ENCODE data around the gene EPHB1. TPM values are rescaled to one million over a fixed set of nuclear protein-coding genes. Genes with fewer than 3 reads are reported as not detected.

Gene EPHB1
- total and polyA plus RNA-seq, 2 donors (not counting 3 experiments of a cell fraction or from before 2014, with no cell fraction given), result 1.3 to 5.2 TPM

DNA sequence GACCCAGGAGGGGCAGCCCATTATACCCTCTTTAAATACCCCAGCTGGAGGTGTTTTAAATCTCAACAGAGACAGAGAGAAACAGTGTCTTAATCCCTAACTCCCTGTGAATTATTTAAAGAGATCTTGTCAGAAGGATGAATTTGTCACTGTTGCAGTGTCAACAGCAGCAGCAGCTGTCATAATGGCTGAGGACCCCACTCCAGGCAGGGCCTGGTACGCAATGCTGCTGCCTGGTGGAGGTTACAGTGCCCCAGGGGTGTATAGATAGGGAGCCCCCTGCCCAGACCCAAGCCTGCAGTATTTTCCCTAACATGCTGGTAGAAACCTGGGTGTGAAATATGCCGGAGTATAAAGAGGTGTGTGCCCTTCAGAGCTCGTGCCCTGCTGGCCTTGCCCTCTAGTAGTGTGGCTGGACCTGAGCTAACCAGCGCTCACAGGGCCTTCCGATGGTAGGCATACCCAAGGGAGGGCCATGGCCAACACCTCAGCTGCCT is 143.0 kb downstream of the EPHB1 start:
- Histone ChIP-seq H3K9ac (replicated peaks; ENCODE audit: extremely low read depth, insufficient read depth, low read length) (no peak overlapping the region), H3K4me1 (ENCODE audit: control insufficient read depth, extremely low read depth, insufficient read depth, low read length) (no peaks in the 10 kb centered on the region), H2AFZ (ENCODE audit: low read depth, low read length) (no peak overlapping the region), H3K9me3 (replicated peaks; ENCODE audit: control insufficient read depth, insufficient read depth, low read length) (no peaks in the 10 kb centered on the region), H3K4me3 (replicated peaks in 1 of 3; ENCODE audit: insufficient read depth in 1 of 3, low read depth in 1 of 3, low read length in 3 of 3) (no peak overlapping the region), H3K79me2 (ENCODE audit: control insufficient read depth, insufficient read depth, low read length) (no peaks in the 10 kb centered on the region), H3K27me3 (ENCODE audit: control insufficient read depth in 2 of 2, insufficient read depth in 2 of 2, low read length in 2 of 2) (no peaks in the 10 kb centered on the region), H4K20me1 (replicated peaks; ENCODE audit: control insufficient read depth, extremely low read depth, insufficient read depth, low read length) (no peaks in the 10 kb centered on the region), H3K27ac (ENCODE audit: insufficient read depth, low read depth, low read length) (no peak overlapping the region), H3K36me3 (ENCODE audit: control insufficient read depth in 2 of 2, extremely low read depth in 1 of 2, insufficient read depth in 2 of 2, low read length in 2 of 2) (no peaks in the 10 kb centered on the region), H3K4me2 (ENCODE audit: insufficient read depth, low read length) (no peak overlapping the region), H3K9me1 (replicated peaks; ENCODE audit: control insufficient read depth, extremely low read depth, insufficient read depth, low read length) (no peaks in the 10 kb centered on the region)
- TF ChIP-seq POLR2AphosphoS5 (IDR thresholded peaks at IDR 0.05; ENCODE audit: insufficient read depth, low read depth, low read length) (no peak), JUN (IDR thresholded peaks at IDR 0.05; ENCODE audit: borderline replicate concordance, insufficient read depth, insufficient read length, low read depth) (no peak), EZH2 (IDR thresholded peaks at IDR 0.05; ENCODE audit: borderline replicate concordance, low read depth, low read length, severe bottlenecking) (no peak), POLR2A (IDR thresholded peaks at IDR 0.05; ENCODE audit: low read depth, low read length) (no peak)
- TF ChIP-seq, protein P1, sequence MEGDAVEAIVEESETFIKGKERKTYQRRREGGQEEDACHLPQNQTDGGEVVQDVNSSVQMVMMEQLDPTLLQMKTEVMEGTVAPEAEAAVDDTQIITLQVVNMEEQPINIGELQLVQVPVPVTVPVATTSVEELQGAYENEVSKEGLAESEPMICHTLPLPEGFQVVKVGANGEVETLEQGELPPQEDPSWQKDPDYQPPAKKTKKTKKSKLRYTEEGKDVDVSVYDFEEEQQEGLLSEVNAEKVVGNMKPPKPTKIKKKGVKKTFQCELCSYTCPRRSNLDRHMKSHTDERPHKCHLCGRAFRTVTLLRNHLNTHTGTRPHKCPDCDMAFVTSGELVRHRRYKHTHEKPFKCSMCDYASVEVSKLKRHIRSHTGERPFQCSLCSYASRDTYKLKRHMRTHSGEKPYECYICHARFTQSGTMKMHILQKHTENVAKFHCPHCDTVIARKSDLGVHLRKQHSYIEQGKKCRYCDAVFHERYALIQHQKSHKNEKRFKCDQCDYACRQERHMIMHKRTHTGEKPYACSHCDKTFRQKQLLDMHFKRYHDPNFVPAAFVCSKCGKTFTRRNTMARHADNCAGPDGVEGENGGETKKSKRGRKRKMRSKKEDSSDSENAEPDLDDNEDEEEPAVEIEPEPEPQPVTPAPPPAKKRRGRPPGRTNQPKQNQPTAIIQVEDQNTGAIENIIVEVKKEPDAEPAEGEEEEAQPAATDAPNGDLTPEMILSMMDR (IDR thresholded peaks at IDR 0.05; ENCODE audit: extremely low read depth in 1 of 2, insufficient read depth in 1 of 2, low read depth in 1 of 2, low read length in 2 of 2), result no peak
- TF ChIP-seq, protein P2, sequence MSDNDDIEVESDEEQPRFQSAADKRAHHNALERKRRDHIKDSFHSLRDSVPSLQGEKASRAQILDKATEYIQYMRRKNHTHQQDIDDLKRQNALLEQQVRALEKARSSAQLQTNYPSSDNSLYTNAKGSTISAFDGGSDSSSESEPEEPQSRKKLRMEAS (IDR thresholded peaks at IDR 0.05; ENCODE audit: insufficient read depth, insufficient read length), result no peak
- BruUV-seq (replicated peaks), result no TSS peak
- dilution Hi-C loops (cut with MboI; ENCODE audit: extremely low pct_ligation_motif_present, low sequenced_read_pairs) (no loop called here), intact Hi-C loops (cut with micrococcal nuclease) (no loop called here)
- ChIA-PET POLR2A (no interaction called here), CTCF (no interaction called here)
- DNase-seq (ENCODE audit: low read depth, low spot score) (no peak), FAIRE-seq (no peak)

DNA sequence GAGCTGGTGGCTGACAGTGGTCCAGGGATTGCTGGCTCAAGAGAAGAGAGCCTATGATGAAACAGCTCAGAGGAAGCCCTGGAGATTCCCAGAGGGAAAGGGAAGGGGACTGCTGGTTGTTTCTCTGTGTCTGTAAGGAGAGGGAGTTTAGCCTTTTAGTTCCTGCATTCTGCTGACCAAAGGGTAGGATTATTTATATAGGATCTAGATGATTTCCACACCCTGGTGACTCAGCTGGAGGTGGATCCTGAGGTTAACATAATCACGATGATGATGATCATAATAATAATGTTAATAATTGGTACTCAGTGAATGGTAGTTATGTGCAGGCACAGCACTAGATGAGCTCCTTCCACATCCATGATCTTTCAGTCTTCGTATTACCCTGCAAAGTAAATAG is 144.9 kb downstream of the EPHB1 start:
- ChIA-PET CTCF (no interaction called here), POLR2A (no interaction called here)
- Histone ChIP-seq H3K9ac (replicated peaks; ENCODE audit: extremely low read depth, insufficient read depth, low read length) (no peak overlapping the region), H3K27me3 (ENCODE audit: control insufficient read depth in 2 of 2, insufficient read depth in 2 of 2, low read length in 2 of 2) (no peaks in the 10 kb centered on the region), H3K27ac (ENCODE audit: insufficient read depth, low read depth, low read length) (no peak overlapping the region), H3K4me1 (ENCODE audit: control insufficient read depth, extremely low read depth, insufficient read depth, low read length) (no peaks in the 10 kb centered on the region), H3K9me1 (replicated peaks; ENCODE audit: control insufficient read depth, extremely low read depth, insufficient read depth, low read length) (no peaks in the 10 kb centered on the region), H3K9me3 (replicated peaks; ENCODE audit: control insufficient read depth, insufficient read depth, low read length) (no peaks in the 10 kb centered on the region), H2AFZ (ENCODE audit: low read depth, low read length) (no peak overlapping the region), H3K36me3 (ENCODE audit: control insufficient read depth in 2 of 2, extremely low read depth in 1 of 2, insufficient read depth in 2 of 2, low read length in 2 of 2) (no peaks in the 10 kb centered on the region), H4K20me1 (replicated peaks; ENCODE audit: control insufficient read depth, extremely low read depth, insufficient read depth, low read length) (no peaks in the 10 kb centered on the region), H3K4me2 (ENCODE audit: insufficient read depth, low read length) (no peak overlapping the region), H3K79me2 (ENCODE audit: control insufficient read depth, insufficient read depth, low read length) (no peaks in the 10 kb centered on the region), H3K4me3 (replicated peaks in 1 of 3; ENCODE audit: insufficient read depth in 1 of 3, low read depth in 1 of 3, low read length in 3 of 3) (no peak overlapping the region)
- dilution Hi-C loops (cut with MboI; ENCODE audit: extremely low pct_ligation_motif_present, low sequenced_read_pairs) (no loop called here), intact Hi-C loops (cut with micrococcal nuclease) (no loop called here)
- FAIRE-seq (no peak), DNase-seq (ENCODE audit: low read depth, low spot score) (no peak)
- TF ChIP-seq GATA2 (IDR thresholded peaks at IDR 0.05; ENCODE audit: insufficient read depth, insufficient read length, low read depth, low read length) (no peak), FOS (IDR thresholded peaks at IDR 0.05; ENCODE audit: borderline replicate concordance, insufficient read depth, low read length) (no peak), MYC (IDR thresholded peaks at IDR 0.05; ENCODE audit: low read depth, low read length) (no peak), POLR2A (IDR thresholded peaks at IDR 0.05; ENCODE audit: low read depth, low read length) (no peak), EZH2 (IDR thresholded peaks at IDR 0.05; ENCODE audit: borderline replicate concordance, low read depth, low read length, severe bottlenecking) (no peak), POLR2AphosphoS5 (IDR thresholded peaks at IDR 0.05; ENCODE audit: insufficient read depth, low read depth, low read length) (no peak), JUN (IDR thresholded peaks at IDR 0.05; ENCODE audit: borderline replicate concordance, insufficient read depth, insufficient read length, low read depth) (no peak)
- TF ChIP-seq, protein P1 (IDR thresholded peaks at IDR 0.05; ENCODE audit: extremely low read depth in 1 of 2, insufficient read depth in 1 of 2, low read depth in 1 of 2, low read length in 2 of 2), result no peak
- TF ChIP-seq, protein P2 (IDR thresholded peaks at IDR 0.05; ENCODE audit: insufficient read depth, insufficient read length), result no peak
- BruUV-seq (replicated peaks), result no TSS peak
